PC-9 (cell line): ENCODE results near the gene INMT.

Source experiments
- CTCF ChIP-seq: fragments of 200-600 bp; sonication (generic); conservative IDR thresholded peaks from 2 replicates; pipeline ENCODE4 v1.6.1; 2017; ENCODE audit warnings: mixed run types, antibody characterized with exemption, mild to moderate bottlenecking, moderate library complexity
- EZH2 ChIP-seq: fragments of 200-600 bp; sonication (generic); IDR thresholded peaks from 2 replicates; pipeline ENCODE4 v1.8.0; 2017; ENCODE audit warnings: antibody characterized with exemption, low read depth

- no peak for TF ChIP-seq CTCF
- TF ChIP-seq EZH2: no peak
Measured at GRCh38 chr7:30765408-30765807, 13.5 kb downstream of the INMT start.
